ENCODE data around the gene LRRC14B. TPM values are rescaled to one million over a fixed set of nuclear protein-coding genes. Genes with fewer than 3 reads are reported as not detected.

The LRRC14B gene
- total RNA-seq, 1 donor from 2014 or later: 0.22 TPM

GRCh38 chr5:181566-181965, 9.7 kb upstream of the LRRC14B start:
- DNase-seq (ENCODE audit: low spot score in 2 of 2, unreplicated experiment in 2 of 2): no peak
- H3K27ac Mint-ChIP-seq: no peak overlapping the region
- peaks cover 12% of the 10 kb centered on the region for H3K4me1 Mint-ChIP-seq
- H3K9me3 Mint-ChIP-seq: no peaks in the 10 kb centered on the region
- H3K27me3 Mint-ChIP-seq (ENCODE audit: low read depth): no peaks in the 10 kb centered on the region
- no peak for TF ChIP-seq CTCF (IDR thresholded peaks at IDR 0.05; ENCODE audit: unreplicated experiment)
- H3K36me3 Mint-ChIP-seq: peaks cover 13% of the 10 kb centered on the region
- no peak overlapping the region for H3K4me3 Mint-ChIP-seq

- peaks cover 13% of the 10 kb centered on the region for H3K36me3 Mint-ChIP-seq
- no peak overlapping the region for H3K4me3 Mint-ChIP-seq
- no peaks in the 10 kb centered on the region for H3K9me3 Mint-ChIP-seq
- no peaks in the 10 kb centered on the region for H3K27me3 Mint-ChIP-seq (ENCODE audit: low read depth)
- TF ChIP-seq CTCF (IDR thresholded peaks at IDR 0.05; ENCODE audit: unreplicated experiment): no peak
- no peak overlapping the region for H3K27ac Mint-ChIP-seq
- DNase-seq (ENCODE audit: low spot score in 2 of 2, unreplicated experiment in 2 of 2): no peak
- peaks cover 6% of the 10 kb centered on the region for H3K4me1 Mint-ChIP-seq
Observed at GRCh38 chr5:182126-182525, 9.2 kb upstream of the LRRC14B start.

- Mint-ChIP-seq H3K36me3 (peaks cover 13% of the 10 kb centered on the region), H3K4me1 (peaks cover 14% of the 10 kb centered on the region), H3K27ac (no peak overlapping the region), H3K9me3 (no peaks in the 10 kb centered on the region), H3K4me3 (no peak overlapping the region), H3K27me3 (ENCODE audit: low read depth) (no peaks in the 10 kb centered on the region)
- no peak for DNase-seq (ENCODE audit: low spot score in 2 of 2, unreplicated experiment in 2 of 2)
- no peak for TF ChIP-seq CTCF (IDR thresholded peaks at IDR 0.05; ENCODE audit: unreplicated experiment)
Observed at GRCh38 chr5:184471-184870, 6.8 kb upstream of the LRRC14B start.

GRCh38 chr5:185095-186070, 5.9 kb upstream of the LRRC14B start:
- no peak for DNase-seq (ENCODE audit: low spot score in 2 of 2, unreplicated experiment in 2 of 2)
- H3K9me3 Mint-ChIP-seq: no peaks in the 10 kb centered on the region
- peaks cover 7% of the 10 kb centered on the region for H3K36me3 Mint-ChIP-seq
- no peak overlapping the region for H3K27ac Mint-ChIP-seq
- peaks cover 10% of the 10 kb centered on the region for H3K4me1 Mint-ChIP-seq
- TF ChIP-seq CTCF (IDR thresholded peaks at IDR 0.05; ENCODE audit: unreplicated experiment): no peak
- H3K4me3 Mint-ChIP-seq: no peak overlapping the region
- no peaks in the 10 kb centered on the region for H3K27me3 Mint-ChIP-seq (ENCODE audit: low read depth)

GRCh38 chr5:186091-187041, 4.9 kb upstream of the LRRC14B start:
- DNase-seq (ENCODE audit: low spot score in 2 of 2, unreplicated experiment in 2 of 2): no peak

More at GRCh38 chr5:186091-187041, 4.9 kb upstream of the LRRC14B start:
- TF ChIP-seq CTCF (IDR thresholded peaks at IDR 0.05; ENCODE audit: unreplicated experiment): no peak
- Mint-ChIP-seq H3K27ac (no peak overlapping the region), H3K4me3 (no peak overlapping the region), H3K9me3 (no peaks in the 10 kb centered on the region), H3K4me1 (peaks cover 8% of the 10 kb centered on the region), H3K36me3 (peaks cover 7% of the 10 kb centered on the region), H3K27me3 (ENCODE audit: low read depth) (no peaks in the 10 kb centered on the region)

All from mesothelial cell of epicardium (in vitro differentiated cells).